GM19240 (cell line): ENCODE data around the gene LGMN.
"Not testable (repeated sequence)": the region's sequence is repeated elsewhere in the genome, so short reads cannot be mapped to it uniquely, and the experiment has no call there.

Source experiments
- DNase-seq: peaks from one replicate; pipeline ENCODE4 v3.0.0; 2011; ENCODE audit warnings: low spot score; ENCODE audit not compliant: insufficient read length

Gene LGMN

DNA sequence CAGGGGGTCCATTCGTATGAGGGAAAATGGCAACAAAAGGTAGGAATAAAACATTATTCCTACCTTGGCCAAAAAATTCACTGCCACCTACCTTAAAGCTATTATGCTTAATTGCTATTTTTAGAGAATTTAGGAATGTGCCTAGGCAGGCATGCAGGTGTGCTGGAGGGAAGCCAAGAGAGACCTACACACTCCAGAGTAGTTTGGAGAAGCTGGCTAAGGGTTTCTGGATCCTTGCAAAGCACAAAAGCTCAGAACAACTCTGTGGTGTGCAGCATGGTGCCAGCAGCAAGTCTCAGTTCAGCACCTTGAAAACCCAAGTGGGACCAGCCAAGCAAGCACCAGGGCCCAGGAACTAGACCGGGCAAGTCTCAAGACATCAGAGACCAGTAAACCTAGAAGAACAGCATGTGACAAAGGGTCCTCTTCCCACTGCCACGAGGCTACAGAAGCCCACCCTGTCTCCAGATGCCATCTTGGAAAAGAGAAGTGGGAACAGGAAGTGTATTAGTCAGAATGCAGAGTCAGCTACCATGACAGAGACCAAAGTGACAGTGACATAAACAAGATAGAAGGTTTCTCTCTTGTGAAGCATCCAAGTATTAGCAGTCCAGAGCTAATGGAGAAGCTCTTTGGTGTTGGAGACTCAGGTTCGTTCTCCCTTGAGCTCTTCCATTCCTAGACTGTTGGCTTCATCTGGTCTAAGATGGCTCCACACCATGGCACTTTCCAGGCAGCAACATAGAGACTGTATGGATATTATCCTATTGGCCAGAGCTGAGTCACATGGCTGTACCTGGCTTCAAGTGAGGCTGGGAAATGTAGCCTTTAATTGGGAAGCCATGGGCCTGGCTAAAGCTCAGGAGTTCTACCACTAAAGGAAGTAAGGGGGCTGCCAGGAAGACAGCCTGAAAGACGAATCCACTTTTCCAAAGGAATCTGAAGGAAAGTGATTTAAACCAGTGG lies 15.5 kb upstream of the LGMN start:
- not testable (repeated sequence) for DNase-seq

DNA sequence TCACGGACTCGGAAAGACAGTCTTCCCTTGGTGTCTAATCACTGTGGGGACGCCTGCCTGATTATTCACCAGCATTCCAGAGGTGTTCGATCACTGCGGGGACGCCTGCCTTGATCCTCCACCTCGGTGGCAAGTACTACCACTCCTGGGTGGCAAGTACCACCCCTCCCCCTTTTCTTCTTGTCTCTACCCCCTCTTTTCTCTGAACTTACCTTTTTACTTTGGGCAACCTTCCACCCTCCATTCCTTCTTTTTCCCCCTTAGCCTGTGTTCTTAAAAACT lies 12.0 kb upstream of the LGMN start:
- no peak for DNase-seq

DNA sequence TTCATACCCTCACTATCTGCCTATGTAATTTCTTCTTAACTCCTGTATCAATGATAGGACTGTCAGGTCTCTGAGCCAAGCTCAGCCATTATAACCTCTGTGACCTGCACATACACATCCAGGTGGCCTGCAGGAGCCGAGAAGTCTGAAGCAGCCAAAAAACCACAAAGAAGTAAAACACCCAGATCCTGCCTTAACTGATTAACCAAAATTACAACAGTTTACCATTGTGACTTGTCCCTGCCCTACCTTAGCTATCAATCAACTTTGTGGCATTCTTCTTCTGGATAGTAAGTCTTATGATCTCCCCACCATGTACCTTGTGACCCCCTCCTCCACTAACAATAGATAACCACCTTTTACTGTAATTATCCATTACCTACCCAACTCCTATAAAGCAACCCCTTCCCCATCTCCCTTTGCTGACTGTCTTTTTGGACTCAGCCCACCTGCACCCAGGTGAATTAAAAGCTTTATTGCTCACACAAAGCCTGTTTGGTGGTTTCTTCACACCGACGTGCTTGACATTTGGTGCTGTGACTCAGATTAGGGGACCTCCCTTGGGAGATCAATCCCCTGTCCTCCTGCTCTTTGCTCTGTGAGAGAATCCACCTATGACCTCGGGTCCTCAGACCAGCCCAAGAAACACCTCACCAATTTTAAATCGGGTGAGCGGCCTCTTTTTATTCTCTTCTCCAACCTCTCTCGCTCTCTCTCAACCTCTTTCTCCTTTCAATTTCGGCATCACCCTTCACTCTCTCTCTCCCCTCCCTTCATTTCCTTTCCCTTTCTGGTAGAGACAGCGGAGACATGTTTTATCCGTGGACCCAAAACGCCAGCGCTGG lies 11.5 kb upstream of the LGMN start:
- no peak for DNase-seq

DNA sequence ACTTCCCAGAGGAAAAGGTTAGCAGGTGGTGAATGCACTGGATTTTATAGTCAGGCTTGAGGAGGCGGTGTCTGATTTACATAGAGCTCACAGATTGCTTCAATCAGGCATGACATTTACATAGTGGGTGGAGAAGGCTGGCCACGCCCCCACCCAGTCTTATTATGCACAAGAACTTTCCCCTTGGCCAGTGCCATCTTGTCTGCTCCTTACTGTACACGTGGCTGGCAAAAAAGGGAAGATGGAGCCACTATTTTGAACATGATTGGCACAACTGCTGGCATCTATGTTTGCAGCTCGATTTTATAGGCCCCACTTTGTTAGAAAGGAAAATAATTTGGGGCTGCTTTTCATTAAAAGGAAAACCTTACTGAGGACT lies 10.9 kb upstream of the LGMN start:
- no peak for DNase-seq

DNA sequence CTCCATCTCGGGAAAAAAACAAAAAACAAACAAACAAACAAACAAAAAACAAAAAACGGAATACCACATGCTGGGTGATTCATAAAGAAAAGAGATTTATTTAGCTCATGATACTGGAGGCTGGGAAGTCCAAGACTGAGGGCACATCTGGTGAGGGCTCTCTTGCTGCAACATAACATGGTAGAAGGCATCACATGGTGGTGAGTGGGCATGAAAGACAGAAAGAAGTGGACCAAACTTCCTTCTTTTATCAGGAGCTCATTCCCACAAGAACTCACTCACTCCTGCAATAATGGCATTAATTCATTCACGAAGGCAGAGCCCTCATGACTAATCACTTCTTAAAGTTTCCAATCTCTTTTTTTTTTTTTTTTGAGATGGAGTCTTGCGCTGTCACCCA lies 8.0 kb upstream of the LGMN start:
- no peak for DNase-seq

DNA sequence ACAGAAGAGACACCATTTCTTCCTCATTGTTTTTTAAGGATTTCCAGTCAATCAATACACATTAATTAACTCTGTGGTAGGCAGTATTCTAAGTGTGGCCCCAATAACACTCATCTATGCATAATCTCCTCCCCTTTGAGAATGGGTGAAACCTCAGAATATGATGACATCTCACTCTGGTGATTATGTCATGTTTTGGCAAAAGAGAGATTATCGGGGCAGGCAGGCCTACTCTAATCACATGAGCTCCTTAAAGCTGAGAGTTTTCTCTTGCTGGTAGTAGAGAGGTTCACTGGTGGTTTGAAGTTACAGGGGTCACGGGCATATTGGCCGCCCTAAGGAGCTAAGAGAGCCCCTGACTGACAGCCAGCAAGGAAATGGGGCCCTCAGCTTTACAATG lies 7.1 kb upstream of the LGMN start:
- DNase-seq, result no peak

DNA sequence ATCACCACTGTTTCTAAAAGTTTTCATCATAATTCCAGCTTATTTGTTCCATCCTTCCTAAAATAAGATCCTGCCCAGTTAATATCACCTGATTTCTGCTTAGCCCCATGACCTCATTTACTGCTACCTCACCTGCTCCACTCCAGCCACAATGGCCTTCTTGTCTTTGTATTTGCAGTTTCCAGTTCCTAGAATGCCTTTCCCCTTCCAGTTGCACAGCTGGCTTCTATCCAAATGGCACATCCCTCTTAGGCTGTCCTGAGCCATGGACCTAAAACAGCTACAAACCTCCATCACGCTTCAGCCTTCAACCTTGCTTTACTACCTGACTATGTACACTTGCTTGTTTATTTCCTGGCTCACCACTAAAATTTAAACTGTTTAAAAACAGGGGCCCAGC lies 6.5 kb upstream of the LGMN start:
- no peak for DNase-seq

DNA sequence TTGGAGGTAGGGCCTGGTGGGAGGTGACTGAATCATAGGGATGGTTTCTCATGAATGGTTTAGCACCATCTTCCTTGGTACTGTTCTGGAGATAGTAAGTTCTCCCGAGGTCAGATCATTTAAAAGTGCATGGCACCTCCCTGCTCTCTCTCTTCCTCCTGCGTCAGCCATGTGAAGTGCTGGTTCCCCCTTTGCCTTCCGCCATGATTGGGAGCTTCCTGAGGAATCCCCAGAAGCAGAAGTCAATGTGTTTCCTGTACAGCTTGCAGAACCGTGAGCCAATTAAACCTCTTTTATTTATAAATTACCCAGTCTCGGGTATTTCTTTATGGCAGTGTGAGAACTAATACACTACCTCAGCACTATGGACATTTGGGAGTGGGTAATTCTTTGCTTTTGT lies 4.8 kb upstream of the LGMN start:
- no peak for DNase-seq

DNA sequence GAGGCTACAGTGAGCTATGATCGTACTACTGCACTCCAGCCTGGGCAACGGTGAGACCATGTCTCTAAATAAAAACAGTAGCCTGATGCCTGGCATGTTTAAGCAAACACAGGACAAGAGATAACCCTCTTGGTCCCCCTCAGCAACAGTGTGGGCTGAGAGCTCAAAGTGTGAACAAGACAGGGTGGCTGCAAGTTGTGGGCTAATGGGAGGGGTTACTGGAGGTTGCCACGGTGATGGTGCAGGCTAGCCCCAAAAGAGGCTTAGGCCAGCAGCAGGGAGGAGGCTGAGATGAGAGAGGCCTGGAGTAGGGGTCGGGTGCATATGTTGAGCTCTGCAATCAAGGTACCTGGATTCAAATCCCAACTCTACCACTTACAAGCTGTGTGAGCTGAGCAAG lies 3.4 kb upstream of the LGMN start:
- DNase-seq, result no peak

DNA sequence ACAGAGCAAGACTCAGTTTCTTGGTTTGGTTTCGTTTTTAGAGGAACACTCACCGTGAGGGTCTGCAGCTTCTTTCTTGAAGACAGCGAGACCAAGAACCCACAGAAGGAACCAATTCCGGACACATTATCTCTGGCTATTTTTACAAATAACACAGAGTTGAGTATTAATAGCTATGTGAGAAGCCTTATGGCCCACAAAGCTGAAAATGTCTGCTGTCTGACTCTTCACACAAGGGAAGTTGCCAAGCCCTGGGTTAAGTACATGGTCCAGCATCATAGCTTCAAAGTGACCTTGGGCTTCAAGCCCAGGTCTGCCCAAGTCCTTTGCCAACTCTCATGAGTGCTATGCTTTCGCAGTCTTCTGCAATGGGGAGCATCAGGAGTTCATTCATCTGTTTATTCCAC lies 2.6 kb upstream of the LGMN start:
- no peak for DNase-seq

DNA sequence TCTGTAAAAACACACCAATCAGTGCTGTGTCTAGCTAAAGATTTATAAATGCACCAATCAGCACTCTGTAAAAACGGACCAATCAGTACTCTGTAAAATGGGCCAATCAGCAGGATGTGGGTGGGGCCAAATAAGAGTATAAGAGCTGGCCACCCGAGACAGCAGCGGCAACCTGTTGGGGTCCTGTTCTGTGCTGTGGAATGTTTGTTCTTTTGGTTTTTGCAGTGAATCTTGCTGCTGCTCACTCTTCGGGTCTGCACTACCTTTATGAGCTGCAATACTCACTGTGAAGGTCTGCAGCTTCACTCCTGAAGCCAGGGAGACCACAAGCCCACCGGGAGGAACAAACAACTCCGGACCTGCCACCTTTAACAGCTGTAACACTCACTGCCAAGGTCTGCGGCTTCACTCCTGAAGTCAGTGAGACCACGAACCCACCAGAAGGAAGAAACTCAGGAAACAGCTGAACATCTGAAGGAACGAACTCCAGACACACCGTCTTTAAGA lies 1.8 kb upstream of the LGMN start:
- DNase-seq, result not testable (repeated sequence)

DNA sequence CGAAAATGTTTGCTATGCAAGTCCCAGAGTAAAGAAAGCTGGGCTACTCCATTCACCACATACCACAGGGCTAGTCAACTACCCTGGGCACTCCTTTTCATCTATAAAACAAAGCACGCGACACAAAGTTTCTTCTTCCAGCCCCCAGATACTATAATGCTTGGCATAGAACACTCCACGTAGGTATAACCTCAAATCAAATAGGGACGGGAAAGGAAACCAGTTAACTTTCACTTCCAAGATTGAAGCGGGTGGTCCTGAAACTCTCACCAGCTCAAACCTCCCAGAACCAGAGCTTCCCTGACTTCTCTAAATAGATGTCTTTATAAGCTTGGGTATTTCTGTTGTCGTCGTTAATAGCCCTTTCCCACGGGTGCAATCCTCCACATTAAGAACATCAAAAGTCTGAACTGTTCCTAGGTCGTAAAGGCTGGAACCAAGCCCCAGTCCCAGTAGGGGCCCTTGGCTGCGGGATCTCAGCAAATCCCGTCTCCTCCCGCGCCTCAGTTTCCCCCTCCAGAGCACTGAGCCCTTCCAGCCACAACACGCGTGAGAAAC lies 647 bp downstream of the LGMN start:
- DNase-seq, result no peak

DNA sequence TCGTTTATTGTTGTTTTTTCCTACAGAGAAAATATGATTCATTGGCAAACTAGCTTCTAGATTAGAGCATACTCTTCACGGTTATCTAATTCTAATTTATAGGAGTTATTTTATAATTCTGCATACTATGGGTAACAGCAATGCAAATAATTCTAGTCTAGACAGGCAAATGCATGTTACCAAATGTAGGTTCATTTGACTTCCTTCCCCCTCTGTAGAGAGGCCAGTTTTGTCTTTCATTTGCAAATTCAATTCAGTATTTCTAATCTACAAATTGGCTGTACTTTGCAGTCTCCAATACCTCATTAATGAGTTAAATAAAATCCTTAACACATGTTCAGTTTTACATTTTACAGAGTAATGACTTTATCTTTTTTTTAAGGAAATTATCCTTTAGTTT lies 4.2 kb downstream of the LGMN start:
- no peak for DNase-seq

DNA sequence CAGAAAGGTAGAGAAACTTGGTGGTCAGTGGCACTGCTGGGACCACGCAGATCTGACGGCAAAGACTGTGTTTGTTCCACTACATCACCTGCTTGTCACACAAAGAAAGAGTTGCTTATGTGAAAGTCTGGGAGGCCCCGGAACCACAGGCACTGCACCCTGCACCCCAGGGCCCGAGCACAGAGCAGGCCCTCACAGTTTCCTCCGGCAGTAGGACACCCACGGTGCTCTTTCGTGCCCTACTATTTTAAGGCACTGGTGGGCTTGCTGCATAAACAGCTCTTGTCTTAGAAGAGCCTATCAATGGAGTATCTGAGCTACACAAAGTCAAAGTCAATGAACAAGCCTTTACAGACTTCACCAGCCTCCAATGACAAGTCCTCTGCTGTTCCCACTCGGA lies 8.0 kb downstream of the LGMN start:
- DNase-seq, result no peak

DNA sequence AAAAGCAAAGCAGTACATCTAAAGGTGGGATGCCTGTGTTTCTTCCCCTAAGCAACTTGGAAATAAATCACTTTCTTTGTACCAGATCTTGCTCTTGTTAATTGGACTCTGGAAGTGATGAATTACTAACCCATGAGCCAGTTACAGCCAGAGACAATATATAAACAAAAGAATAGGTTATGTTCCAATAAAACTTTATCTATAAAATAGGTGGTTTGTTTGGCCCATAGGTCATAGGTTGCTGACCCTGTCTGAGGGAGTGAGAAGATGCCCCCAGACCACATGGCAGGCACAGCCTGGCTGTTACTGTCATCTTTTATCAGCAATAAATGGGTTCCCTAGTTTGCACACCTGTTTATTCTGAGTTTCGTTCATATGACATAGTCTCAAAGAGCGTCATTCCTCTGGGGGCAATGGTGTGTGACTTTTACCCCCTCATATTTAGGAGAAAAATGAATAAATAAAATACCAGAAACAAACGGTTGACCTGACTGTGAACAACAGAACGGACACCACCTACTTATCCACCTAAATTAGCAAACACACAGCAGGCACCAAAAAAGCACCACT lies 10.7 kb downstream of the LGMN start:
- DNase-seq, result no peak

DNA sequence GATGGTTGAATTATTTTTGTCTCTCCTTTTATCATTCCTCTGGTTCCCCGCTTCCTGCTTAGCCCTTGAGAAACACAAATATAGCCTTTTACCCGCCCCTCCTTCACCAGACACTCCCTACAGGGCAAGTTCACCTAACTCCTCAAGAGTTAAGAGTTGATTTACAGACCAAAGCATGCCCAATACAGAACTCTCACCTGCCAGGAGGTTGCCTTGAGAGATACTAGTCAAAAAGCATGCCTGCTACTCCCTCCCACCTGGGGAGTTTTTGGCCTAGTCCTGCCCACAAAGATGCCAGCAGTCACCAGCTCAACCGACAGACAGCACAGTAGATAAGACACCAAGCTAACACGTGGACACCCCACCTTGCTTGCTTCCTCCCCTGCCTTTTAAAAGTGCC lies 11.2 kb downstream of the LGMN start:
- no peak for DNase-seq

DNA sequence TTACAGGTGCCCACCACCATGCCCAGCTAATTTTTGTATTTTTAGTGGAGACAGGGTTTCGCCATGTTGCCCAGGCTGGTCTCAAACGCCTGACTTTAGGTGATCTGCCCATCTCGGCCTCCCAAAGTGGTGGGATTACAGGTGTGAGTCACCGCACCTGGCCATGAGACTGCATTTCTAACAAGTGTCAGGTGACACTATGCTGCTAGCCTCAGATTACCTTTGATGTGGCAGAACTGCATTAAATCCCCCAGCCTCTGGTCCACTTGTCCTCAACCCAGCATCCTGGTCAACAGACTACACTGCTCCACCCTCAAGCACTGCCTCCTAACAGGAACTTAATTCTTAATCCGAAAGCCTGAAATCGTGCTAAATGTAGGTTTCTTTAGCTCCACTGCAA lies 13.1 kb downstream of the LGMN start:
- DNase-seq, result no peak

DNA sequence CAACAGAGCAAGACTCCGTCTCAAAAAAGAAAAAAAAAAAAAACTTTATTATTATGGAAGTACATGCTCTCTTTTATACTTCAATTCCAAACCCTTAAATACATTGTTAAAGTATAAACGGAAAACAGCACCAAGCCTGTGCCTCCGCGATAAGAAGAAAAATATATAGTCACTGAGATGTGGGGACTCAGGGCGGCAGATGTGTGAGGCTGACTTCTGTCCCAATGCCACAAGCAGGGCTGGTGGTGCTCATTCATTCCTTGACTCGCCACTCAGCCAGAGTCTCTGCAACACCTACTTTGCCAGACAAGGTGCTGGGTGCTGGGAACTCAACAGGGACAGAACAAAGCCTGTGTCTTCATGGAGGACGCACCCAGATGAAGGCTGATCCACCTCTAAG lies 13.8 kb downstream of the LGMN start:
- no peak for DNase-seq

DNA sequence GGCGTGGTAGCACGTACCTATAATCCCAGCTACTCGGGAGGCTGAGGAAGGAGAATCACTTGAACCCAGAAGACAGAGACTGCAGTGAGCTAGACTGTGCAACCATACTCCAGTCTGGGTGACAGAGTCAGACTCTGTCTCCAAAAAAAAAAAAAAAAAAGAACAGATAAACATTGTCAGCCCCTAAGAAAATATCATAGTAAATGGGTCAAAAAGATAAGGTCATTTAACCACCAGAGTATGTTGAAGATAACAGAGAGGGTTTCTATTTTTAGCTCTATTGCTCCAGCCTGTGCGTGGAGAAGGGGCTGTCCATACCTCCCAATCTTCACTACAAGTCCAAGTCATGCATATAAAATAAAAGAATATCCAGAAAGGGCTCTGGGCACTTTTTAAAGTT lies 15.4 kb downstream of the LGMN start:
- DNase-seq, result no peak

DNA sequence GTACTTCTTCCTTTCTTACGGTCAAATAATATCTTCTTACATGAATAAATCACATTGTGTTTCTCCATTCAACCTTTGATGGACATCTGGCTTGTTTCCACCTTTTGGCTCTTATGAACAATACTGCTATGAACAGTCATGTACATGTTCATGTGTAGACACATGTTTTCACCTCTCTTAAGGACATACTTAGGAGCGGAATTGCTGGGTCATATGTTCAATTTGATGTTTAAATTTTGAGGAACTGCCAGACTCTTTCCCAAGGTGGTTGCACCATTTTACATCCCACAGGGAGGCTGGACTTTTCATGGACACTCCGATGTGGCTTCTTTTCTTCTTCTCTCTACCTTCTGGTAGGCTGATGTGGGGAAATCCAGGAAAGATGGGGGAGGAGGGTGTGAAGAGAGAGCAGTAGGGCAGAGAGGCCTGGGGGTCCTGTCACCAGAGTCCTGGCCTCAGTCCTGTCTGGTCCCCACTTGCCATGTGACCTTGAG lies 16.8 kb downstream of the LGMN start:
- no peak for DNase-seq

DNA sequence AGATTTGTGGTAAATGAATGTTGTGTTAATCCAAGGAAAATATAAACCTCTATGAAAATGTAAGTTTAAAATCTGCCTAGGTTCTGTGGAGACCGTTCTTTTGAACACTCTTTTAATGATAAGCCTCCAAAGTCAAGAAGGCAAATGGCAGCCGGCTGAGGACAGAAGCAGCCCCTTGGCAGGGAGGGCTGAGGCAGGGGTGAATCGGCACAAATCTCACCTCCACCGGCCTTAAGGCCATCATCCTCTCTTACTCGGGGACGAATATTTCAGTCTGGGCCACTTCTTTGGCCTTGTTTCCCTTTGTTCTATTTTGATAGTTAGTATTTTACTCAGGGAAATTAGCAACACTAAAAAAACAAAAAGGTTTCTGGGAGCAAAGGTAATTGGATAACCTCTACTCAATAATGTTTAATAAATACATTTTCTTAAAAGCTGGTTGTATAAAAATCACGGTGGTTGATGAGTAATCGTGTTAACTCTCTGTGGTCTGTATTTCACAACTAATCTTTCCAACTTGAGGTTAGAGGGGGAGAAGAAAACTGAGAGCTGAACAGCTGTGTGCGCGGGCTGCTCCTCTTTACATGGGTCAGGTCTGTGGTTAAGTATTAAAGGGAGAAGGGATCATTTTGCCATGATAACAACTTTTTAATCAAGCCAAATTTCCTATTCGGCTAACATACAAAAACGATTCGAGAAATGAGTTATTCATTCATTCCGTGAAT lies 18.6 kb downstream of the LGMN start:
- no peak for DNase-seq
